C4-2B (cell line): ENCODE results near the gene TAS2R40.

Source experiments
- H3K27ac ChIP-seq: fragments of 450-650 bp; 2 replicates; pipeline ENCODE4 v1.5.1; 2017
- ZFX ChIP-seq: fragments of 450-650 bp; IDR thresholded peaks from 2 replicates; pipeline ENCODE4 v1.6.1; 2017
- TF ChIP-seq, protein P1 (sequence below): fragments of 450-650 bp; conservative IDR thresholded peaks from 2 replicates; pipeline ENCODE4 v1.5.1; 2017; ENCODE audit warnings: mild to moderate bottlenecking

TAS2R40 gene

DNA sequence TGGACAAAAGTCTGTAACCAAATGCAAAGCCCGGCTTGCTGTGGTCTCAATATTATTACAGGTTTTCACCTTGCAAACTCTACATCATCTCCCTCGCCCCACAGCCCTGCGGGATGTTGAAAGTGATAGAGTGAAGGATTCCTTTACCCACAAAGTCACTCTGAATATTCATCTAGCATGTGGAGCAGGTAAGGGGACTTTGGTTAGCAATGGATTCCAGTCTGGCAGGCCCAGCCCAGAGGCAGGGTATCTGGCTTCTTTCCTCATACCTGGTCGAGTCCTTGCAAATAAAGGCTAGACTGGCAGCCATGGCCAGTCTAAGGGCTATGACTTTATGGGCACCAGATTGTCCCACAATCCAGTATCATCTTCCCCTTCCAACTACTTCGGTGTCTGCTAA is 3.2 kb downstream of the TAS2R40 start:
- no peak overlapping the region for H3K27ac ChIP-seq
- TF ChIP-seq ZFX, result no peak
- TF ChIP-seq, protein P1, sequence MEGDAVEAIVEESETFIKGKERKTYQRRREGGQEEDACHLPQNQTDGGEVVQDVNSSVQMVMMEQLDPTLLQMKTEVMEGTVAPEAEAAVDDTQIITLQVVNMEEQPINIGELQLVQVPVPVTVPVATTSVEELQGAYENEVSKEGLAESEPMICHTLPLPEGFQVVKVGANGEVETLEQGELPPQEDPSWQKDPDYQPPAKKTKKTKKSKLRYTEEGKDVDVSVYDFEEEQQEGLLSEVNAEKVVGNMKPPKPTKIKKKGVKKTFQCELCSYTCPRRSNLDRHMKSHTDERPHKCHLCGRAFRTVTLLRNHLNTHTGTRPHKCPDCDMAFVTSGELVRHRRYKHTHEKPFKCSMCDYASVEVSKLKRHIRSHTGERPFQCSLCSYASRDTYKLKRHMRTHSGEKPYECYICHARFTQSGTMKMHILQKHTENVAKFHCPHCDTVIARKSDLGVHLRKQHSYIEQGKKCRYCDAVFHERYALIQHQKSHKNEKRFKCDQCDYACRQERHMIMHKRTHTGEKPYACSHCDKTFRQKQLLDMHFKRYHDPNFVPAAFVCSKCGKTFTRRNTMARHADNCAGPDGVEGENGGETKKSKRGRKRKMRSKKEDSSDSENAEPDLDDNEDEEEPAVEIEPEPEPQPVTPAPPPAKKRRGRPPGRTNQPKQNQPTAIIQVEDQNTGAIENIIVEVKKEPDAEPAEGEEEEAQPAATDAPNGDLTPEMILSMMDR, result no peak

DNA sequence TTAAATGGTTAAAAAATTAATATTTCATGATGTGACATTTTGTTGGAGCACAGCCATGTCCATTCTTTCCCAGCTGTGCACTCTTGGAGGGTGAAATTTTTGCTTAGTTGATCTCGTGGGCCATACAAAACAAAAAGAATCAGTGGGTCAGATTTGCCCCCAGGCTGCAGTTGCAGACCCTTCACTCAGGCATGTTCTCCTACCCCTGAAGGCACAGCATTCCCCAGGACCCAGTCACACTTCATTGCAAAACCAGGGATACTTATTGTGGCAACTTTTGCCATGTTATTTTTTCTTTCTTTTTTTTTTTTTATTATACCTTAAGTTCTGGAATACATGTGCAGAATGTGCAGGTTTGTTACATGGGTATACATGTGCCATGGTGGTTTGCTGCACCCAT is 6.0 kb downstream of the TAS2R40 start:
- TF ChIP-seq, protein P1, result no peak
- no peak for TF ChIP-seq ZFX
- no peak overlapping the region for H3K27ac ChIP-seq

DNA sequence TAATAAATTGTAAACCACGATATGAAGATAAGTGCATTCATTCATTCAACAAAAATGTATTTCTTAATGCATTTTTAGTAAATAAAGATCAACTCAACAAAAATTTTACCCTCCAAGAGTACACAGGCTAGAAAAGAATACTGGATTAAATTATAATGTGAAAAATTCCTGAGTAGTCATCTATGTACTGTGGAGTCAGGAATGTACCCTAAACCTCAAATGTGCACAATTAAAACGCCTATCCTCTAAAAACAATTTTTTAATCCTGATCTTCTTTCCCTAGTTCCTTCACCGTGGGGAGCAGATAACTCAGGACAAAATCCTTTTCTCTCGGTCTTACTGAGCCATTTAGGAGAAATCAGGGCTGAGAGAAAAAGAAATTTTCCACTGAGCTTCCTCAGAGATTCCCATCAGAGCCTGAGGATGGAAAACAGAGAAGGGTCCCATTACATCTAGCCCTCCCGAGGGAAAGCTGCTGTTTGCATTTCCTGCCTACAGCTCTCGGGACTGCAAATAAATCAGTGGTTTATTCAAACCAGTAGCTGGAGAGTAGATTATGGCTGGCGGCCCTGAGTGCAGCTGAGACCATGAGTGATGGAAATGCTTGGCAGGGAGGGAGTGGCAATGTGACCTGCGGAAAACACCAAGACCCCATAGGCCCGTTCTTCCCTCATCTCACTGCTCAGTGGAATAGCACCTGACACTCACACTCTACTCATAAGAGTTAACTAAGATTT is 7.4 kb downstream of the TAS2R40 start:
- TF ChIP-seq, protein P1, result no peak
- no peak for TF ChIP-seq ZFX

DNA sequence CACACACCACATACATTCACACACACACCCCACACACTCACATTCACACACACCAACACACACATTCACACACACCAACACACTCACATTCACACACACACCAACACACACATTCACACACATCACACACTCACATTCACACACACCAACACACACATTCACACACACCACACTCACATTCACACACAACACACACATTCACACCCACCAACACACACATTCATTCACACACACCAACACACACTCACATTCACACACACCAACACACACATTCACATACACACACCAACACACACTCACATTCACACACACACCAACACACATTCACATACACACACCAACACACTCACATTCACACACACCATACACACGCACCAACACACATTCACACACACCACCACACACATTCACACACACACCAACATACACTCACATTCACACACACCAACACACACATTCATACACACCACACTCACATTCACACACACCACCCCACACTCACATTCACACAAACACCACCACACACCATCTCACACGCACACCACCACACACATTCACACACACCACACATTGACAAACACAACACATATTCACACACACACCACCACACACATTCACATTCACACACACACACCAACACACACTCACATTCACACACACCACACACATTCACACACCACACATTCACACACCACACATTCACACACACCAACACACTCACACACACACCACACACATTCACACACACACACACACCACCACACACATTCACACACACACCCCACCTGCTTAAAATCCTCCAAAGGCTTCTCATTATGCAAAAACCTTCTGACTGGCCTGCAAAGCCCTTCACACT is 9.0 kb downstream of the TAS2R40 start:
- TF ChIP-seq, protein P1, result no peak
- no peak for TF ChIP-seq ZFX
- no peak overlapping the region for H3K27ac ChIP-seq

More for the DNA sequence above, 7.4 kb downstream of the TAS2R40 start:
- no peak overlapping the region for H3K27ac ChIP-seq

DNA sequence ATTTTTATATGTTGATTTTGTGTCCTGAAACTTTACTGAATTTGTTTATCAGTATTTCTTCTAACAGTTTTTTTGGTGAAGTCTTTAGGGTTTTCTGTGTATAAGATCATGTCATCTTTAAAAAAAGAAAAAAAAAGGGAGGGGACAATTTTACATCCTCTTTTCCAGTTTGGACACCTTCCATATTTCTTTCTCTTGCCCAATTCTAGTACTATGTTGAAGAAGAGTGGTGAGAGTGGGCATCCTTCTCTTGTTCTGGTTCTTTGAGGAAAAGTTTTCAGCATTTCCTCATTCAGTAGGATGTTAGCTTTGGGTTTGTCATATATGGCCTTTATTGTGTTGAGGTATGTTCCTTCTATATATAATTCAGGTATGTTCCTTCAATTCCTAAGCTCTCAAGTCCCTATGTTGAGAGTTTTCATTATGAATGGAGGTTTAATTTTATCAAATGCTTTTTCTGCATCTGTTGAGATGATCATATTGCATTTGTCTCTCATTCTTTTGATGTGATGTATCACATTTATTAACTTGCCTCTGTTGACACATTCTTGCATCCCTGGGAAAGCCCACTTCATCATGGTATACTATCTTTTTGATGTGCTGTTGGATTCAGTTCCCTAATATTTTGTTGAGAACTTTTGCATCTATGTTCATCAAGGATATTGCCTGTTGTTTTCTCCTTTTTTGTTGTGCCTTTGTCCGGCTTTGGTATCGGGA is 12.1 kb downstream of the TAS2R40 start:
- no peak overlapping the region for H3K27ac ChIP-seq
- TF ChIP-seq, protein P1, result no peak
- no peak for TF ChIP-seq ZFX

DNA sequence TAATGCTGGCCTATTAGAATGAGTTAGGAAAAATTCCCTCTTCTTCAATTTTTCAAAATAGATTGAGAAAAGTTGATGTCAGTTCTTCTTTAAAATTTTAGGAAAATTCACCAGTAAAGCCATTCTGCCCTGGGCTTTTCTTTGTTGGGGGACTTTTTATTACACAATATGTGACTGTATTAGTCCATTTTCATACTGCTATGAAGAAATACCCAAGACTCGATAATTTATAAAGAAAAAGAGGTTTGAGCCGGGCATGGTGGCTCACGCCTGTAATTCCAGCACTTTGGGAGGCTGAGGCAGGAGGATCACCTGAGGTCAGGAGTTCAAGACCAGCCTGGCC is 12.7 kb downstream of the TAS2R40 start:
- no peak overlapping the region for H3K27ac ChIP-seq
- TF ChIP-seq ZFX, result no peak
- TF ChIP-seq, protein P1, result no peak
